SK-N-SH (cell line): ENCODE results near the gene ADIG.
"Not testable (repeated sequence)": the region's sequence is repeated elsewhere in the genome, so short reads cannot be mapped to it uniquely, and the experiment has no call there.

Experiments used
- CTCF ChIP-seq: fragments of 200-600 bp; sonication (generic); IDR thresholded peaks from 2 replicates; pipeline ENCODE4 v1.6.1; 2017; ENCODE audit warnings: antibody characterized with exemption, mild to moderate bottlenecking, moderate library complexity
- FOXM1 ChIP-seq: IDR thresholded peaks from 2 replicates; pipeline ENCODE4 v1.4.0; 2012; ENCODE audit warnings: low read depth, mild to moderate bottlenecking
- GABPA ChIP-seq: IDR thresholded peaks from 2 replicates; pipeline ENCODE4 v1.4.0; 2012; ENCODE audit warnings: low read depth, mild to moderate bottlenecking
- IRF3 ChIP-seq: fragments of 150-350 bp; IDR thresholded peaks from 2 replicates; pipeline ENCODE4 v1.6.1; 2016; ENCODE audit warnings: mild to moderate bottlenecking, low read depth, low read length
- MAX ChIP-seq: IDR thresholded peaks from 2 replicates; pipeline ENCODE4 v1.4.0; 2012; ENCODE audit warnings: low read depth
- RCOR1 ChIP-seq: fragments of 150-350 bp; IDR thresholded peaks from 2 replicates; pipeline ENCODE4 v1.6.1; 2017; ENCODE audit warnings: antibody characterized with exemption, low read length
- TAF1 ChIP-seq: IDR thresholded peaks from 2 replicates; pipeline ENCODE4 v1.6.1; 2012; ENCODE audit warnings: low read depth, mild to moderate bottlenecking, low read length, moderate library complexity, borderline replicate concordance

- not testable (repeated sequence) for TF ChIP-seq CTCF, GABPA, IRF3, TAF1, RCOR1, FOXM1, MAX
Observed at GRCh38 chr20:38595886-38596285, 14.9 kb downstream of the ADIG start.
